GM12872 (cell line): ENCODE data around the gene BRD9.

Experiments used
- TF ChIP-seq, protein P1 (sequence below): IDR thresholded peaks from 3 replicates; pipeline ENCODE4 v1.5.1; 2011; ENCODE audit warnings: low read depth, mild to moderate bottlenecking, low read length, moderate library complexity; ENCODE audit not compliant: insufficient read depth

Gene BRD9

DNA sequence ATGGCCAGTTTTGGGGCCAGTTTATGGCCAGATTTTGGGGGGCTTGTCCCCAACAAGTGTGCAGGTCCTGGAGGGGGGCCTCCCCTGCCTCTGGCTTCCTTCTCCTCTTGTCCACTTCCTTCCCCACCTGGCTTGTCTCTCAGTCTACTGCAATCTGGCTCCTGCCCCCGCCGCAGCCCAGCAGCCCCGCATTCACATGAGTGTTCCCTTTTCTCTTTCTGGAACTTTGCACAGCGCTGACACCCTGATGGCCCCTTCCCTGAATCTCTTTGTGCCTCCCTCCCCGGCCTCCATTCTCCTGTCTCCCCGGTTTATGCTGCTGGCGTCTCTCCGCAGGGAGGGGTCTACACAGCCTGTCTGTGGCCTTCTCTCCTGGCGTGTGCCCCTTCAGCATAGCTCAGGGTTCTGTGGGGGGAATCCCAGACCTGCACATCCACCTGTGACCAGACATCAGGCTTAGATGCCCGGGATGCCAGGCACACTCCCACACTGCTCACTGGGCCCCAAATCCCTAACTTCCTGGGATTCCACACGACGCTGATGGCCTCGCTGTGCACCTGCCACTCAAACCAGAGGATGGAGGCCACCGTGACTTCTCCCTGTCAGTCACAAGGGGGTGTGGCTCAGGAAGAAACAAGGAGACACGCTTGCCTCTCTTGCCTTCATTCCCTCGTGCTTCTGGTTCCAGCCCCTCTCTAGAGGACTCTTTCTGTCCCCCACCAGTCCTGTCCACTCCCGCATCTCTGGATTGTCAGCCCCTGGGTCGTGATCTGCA is 17.6 kb upstream of the BRD9 start:
- TF ChIP-seq, protein P1, sequence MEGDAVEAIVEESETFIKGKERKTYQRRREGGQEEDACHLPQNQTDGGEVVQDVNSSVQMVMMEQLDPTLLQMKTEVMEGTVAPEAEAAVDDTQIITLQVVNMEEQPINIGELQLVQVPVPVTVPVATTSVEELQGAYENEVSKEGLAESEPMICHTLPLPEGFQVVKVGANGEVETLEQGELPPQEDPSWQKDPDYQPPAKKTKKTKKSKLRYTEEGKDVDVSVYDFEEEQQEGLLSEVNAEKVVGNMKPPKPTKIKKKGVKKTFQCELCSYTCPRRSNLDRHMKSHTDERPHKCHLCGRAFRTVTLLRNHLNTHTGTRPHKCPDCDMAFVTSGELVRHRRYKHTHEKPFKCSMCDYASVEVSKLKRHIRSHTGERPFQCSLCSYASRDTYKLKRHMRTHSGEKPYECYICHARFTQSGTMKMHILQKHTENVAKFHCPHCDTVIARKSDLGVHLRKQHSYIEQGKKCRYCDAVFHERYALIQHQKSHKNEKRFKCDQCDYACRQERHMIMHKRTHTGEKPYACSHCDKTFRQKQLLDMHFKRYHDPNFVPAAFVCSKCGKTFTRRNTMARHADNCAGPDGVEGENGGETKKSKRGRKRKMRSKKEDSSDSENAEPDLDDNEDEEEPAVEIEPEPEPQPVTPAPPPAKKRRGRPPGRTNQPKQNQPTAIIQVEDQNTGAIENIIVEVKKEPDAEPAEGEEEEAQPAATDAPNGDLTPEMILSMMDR: no peak

DNA sequence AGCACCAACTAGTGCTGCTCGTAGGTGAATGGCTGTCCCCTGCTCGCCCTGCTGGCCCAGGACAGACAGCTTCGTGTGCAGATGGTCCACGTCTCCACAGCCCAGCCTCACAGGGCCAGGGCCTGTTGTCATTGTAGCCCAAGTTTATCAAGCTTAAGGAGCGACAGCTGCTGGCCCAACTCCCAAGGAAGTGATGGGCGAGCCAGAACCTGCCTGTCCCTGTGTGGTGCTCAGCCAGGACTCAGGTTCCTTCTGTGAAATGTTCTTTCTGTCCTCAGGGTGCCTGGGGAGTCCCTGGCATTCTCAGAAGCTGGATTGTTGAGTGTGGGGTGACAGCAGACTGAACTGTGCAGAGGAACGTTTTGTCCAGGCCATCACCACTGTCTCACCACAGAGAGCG is 16.5 kb upstream of the BRD9 start:
- TF ChIP-seq, protein P1: no peak

DNA sequence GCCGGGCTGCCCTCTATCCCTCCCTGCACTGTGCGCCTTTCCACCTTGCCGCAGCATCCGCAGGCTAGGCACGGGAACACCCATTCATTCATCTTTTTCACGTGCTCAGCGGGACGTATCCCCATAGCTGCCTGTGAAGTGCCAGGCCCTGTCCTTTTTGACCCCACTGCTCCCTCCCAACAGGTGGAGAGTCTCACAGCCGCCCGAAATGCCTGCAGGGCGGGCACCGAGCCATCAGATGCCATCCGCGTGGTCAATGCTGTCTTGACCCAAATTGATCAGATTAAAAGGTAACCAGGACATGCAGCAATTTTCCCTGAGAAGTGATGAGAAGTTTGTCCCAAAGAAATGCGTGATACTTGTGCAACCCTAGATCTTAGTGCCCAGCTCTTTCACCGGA is 15.6 kb upstream of the BRD9 start:
- TF ChIP-seq, protein P1: no peak

DNA sequence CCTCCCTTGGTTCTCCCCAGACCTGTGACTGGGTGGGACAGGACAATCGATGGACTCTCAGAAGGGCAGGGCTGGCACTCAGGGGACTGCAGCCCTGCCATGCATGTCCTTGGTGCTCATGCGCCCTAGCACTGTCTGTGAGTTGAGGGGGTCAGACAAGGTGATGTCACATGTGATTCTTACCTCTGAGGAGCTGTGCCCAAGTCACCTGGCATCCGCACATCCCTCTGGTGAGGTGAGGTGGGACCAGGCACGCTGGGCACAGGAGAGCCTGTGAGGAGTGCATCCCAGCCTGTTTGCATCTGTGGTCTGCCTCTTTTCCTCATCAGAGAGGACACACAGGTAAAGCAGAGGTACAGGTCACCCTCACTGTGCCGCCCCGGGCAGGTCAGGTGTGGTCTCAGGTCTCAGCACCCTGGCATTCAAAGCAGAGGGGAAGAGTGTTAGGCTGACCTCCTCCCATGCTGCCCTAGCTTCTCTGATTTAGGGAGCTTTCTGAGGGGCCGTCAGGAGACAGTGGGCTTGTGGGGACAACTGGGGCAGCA is 14.8 kb upstream of the BRD9 start:
- TF ChIP-seq, protein P1: no peak

DNA sequence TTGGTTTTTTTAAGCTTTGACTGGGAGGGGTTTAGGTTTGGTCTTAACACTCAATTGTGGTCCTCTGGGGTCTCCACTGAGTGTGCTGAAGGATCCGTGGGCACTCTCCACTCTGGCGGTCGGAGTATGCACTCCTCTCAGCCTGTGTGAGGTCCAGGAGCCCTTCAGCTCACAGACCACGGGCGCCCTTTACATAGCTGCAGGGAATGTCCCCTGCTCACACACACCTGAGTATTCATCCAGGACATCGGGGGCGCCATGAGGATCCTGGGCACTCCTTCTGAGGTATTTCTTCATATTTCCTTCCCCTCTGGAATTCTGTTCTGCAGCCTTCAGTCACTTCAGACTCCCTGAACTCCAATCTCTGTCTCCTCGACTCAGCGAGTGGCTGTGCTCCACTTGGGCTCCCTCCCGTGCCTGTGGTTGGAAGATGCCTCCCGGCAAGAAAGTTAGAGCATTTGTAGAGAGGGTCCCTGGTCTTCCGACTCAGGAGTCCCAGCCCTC is 12.6 kb upstream of the BRD9 start:
- TF ChIP-seq, protein P1: no peak

DNA sequence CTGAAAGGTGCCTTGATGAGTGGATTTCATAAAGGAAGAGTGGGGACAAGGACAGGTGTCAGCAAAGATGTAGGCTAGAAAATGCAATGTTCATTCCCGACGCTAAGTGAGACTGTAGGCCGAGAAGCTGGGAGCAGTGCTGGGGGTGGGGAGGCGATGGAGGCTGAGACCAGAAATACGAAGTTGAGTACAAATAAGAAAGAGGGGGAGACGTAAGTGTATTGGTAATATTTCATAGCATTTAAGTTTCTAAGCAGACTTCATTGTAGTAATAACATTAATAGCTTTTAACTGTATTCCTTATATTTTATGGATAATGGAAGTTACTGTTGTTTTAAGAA is 11.1 kb upstream of the BRD9 start:
- TF ChIP-seq, protein P1: no peak

DNA sequence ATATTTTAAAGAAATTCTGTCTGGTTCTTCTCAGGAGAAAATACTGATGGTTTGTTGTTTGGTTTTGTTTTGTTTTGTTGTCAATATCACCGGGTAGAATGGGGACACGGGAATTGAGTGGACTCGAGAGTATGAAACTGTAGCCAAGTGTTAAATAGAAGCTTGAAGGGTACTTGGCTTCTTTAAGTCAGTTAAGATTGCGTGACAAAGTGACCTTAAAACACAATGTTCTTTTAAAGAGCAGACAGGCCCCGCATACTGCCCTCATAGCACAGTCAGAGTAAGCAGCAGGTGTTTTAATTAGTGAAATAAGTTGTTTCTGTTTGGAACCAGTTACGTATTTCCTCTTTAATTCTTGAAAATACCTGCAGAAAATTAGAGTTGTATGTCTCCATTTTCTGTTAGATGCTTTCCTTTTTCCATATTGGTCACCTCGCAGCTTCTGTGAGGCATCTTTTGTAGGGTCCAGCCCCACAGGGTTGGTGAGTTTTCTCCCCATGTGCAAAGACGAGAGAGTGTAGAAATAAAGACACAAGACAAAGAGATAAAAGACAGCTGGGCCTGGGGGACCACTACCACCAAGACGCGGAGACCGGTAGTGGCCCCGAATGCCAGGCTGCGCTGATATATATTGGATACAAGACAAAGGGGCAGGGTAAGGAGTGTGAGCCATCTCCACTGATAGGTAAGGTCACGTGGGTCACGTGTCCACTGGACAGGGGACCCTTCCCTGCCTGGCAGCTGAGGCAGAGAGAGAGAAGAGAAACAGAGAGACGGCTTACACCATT is 9.7 kb upstream of the BRD9 start:
- TF ChIP-seq, protein P1: no peak
